ENCODE measurements around the gene ECI2.

DNA sequence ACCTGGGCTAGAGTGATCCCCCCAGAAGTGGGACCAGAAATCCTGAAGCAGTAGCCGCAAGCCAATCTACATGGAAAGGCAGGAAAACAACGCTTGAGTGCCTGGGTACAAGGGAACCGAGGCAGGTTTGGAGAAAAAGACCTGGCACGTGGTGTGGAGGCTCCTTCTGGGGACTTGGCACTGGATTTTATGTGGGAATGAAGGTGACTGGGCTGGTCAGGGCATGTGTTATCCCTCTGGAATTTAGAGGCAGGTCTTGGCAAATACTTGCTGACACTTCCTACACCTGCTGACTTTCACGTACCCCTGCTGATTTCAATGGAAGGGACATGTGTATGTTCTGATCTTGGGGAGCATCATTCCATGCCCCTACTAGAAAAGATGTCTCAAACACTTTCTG lies 31.4 kb downstream of the ECI2 start:
- TF ChIP-seq CTCF (IDR thresholded peaks at IDR 0.05; ENCODE audit: low read length), result no peak
- TF ChIP-seq EZH2 (IDR thresholded peaks at IDR 0.05; ENCODE audit: borderline replicate concordance, low read length), result no peak

Measured in OCI-LY1 (cell line).